Thyroid gland (tissue), 4 donors: ENCODE data around the gene TMEM151B.

ENCODE experiments used
- CTCF ChIP-seq, 6 experiments: fragments of 200-600 bp in 3 of 6; fragments of 450-650 bp in 3 of 6; sonication (generic) in 3 of 6; IDR thresholded peaks; one replicate each; pipeline ENCODE4 v1.5.1; 2016 to 2019; ENCODE audit warnings: antibody characterized with exemption in 6 of 6, mild to moderate bottlenecking in 2 of 6, inconsistent platforms in 1 of 6, moderate library complexity in 1 of 6
- POLR2A ChIP-seq, 2 donors: fragments of 450-650 bp; IDR thresholded peaks; one replicate each; pipeline ENCODE4 v1.6.1; 2017; ENCODE audit warnings: antibody characterized with exemption in 2 of 2, mild to moderate bottlenecking in 2 of 2, moderate library complexity in 1 of 2

- no peak for TF ChIP-seq CTCF (IDR thresholded peaks at IDR 0.05)
- TF ChIP-seq POLR2A (IDR thresholded peaks at IDR 0.05), result no peak
Observed at GRCh38 chr6:44306710-44307109, 36.5 kb downstream of the TMEM151B start.
